Measurements from ENCODE around the gene TMEM132C. TPM values are rescaled to one million over a fixed set of nuclear protein-coding genes. Genes with fewer than 3 reads are reported as not detected.
A peak's percentile ranks its signal among the peaks of the same experiment; 100 is the strongest.

TMEM132C gene
- total and polyA plus RNA-seq, 12 donors, result 0.79 to 2.9 (median 1.7) TPM

DNA sequence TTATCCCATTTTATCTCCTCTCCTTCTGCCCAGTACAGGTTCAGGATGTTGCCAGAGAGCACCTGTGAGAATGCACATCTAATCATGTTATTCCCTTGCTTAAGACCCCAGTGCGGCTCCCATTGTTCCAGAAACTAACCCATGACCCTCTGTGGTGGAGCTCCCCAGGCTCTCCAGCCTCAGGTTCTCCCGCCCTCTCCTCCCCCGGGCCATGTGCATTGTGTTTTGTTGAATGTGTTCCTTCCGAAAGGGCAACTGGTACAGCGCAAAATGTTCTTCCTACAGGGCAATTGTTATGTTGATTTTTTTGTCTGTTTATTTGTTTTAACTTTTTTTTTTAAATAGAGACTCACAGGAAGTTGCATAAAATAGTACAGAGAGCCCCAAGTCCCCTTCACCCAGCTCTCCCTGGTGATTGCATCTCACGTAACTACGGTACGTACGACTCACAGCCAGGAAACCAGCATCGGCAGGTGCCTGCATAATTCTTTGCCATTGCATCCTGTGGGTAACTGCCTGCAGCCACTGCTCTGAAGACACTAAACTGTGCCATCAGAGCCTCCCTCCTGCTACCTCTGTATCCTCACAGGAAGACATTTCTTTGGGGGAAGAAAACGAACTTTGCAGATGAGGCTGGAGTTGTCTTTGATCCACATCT lies 31.2 kb downstream of the TMEM132C start:
- Histone ChIP-seq H3K9me3 (no peaks in the 10 kb centered on the region), H3K36me3 (no peaks in the 10 kb centered on the region), H3K4me1 (no peaks in the 10 kb centered on the region), H3K27ac (no peak overlapping the region), H3K27me3 (peaks cover 0 to 13% (median 0%) of the 10 kb centered on the region in 7 donors), H3K4me3 (no peak overlapping the region)
- WGBS, 2 donors, result 48 to 58% methylated on average over 11 of the region's 11 CpGs
- DNase-seq (no peak), ATAC-seq (peak in 1 of 8 donors; percentile 49)
- intact Hi-C loops (cut with DNase I), result no loop called here
- TF ChIP-seq, protein P1, sequence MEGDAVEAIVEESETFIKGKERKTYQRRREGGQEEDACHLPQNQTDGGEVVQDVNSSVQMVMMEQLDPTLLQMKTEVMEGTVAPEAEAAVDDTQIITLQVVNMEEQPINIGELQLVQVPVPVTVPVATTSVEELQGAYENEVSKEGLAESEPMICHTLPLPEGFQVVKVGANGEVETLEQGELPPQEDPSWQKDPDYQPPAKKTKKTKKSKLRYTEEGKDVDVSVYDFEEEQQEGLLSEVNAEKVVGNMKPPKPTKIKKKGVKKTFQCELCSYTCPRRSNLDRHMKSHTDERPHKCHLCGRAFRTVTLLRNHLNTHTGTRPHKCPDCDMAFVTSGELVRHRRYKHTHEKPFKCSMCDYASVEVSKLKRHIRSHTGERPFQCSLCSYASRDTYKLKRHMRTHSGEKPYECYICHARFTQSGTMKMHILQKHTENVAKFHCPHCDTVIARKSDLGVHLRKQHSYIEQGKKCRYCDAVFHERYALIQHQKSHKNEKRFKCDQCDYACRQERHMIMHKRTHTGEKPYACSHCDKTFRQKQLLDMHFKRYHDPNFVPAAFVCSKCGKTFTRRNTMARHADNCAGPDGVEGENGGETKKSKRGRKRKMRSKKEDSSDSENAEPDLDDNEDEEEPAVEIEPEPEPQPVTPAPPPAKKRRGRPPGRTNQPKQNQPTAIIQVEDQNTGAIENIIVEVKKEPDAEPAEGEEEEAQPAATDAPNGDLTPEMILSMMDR (IDR thresholded peaks at IDR 0.05), result no peak

DNA sequence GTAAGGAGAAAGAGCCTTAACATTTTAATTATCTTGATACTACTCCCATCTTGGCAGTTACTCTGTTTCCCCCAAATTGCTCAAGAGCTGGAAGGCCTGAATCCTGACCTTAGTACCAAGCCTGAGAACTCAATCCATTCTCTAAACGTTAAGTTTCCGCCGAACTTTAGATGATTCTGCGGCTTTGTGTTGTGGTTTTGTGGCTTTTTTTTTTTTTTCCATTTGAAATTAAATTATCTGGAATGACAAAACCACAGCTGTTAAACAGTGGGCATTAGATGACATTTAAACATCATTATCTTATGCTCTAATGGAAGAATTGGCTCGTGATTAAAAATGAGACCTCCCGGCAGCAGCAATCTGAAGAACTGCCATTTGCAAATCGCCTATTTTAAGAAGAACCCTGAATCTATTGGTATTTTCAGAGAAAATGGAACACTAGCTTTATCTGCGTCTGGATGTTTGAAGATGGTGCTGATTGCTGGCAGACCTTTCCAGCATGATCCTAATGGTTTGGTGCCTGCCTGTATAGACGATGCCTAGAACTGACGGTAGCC lies 38.4 kb downstream of the TMEM132C start:
- no peak for ATAC-seq
- intact Hi-C loops (cut with DNase I), result no loop called here

DNA sequence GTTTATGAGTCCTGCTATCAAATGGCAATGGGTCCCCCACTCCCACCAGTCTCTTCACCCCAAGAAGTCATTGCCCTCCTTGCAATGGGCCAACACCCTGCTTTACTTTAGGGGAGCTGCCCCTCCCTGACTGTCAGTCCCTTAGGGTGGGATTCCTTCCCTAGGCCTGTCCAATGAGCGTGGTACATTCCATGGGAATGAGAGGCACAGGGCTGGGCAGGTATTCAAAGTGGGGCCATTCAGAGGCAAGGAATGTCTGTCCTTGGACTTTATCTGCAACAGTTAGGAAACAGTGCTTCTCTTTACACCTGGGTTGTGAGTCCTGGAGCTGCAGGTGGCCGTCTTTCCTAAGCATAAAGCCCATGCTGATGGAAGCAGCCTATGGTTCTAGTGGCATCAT lies 40.8 kb downstream of the TMEM132C start:
- no peak overlapping the region for H3K4me3 ChIP-seq
- ATAC-seq (no peak), DNase-seq (no peak)
- TF ChIP-seq, protein P1 (IDR thresholded peaks at IDR 0.05), result no peak
- H3K27ac ChIP-seq, result no peak overlapping the region
- 56 to 62% methylated on average over 2 of the region's 2 CpGs for WGBS, 2 donors
- no peaks in the 10 kb centered on the region for H3K4me1 ChIP-seq
- intact Hi-C loops (cut with DNase I), result no loop called here
- peaks cover 0 to 11% (median under 1%) of the 10 kb centered on the region in 7 donors for H3K27me3 ChIP-seq
- peaks cover 0 to 12% (median 0%) of the 10 kb centered on the region in 11 donors for H3K9me3 ChIP-seq
- no peaks in the 10 kb centered on the region for H3K36me3 ChIP-seq

More for the DNA sequence above, 38.4 kb downstream of the TMEM132C start:
- no peak for DNase-seq
- Histone ChIP-seq H3K27me3 (peaks cover 0 to 3% (median 0%) of the 10 kb centered on the region in 7 donors), H3K4me1 (no peaks in the 10 kb centered on the region), H3K36me3 (no peaks in the 10 kb centered on the region), H3K4me3 (no peak overlapping the region), H3K9me3 (peaks cover 0 to 12% (median 0%) of the 10 kb centered on the region in 11 donors), H3K27ac (no peak overlapping the region)
- TF ChIP-seq, protein P1 (IDR thresholded peaks at IDR 0.05), result no peak
- 83 to 88% methylated on average over 10 of the region's 10 CpGs for WGBS, 2 donors

DNA sequence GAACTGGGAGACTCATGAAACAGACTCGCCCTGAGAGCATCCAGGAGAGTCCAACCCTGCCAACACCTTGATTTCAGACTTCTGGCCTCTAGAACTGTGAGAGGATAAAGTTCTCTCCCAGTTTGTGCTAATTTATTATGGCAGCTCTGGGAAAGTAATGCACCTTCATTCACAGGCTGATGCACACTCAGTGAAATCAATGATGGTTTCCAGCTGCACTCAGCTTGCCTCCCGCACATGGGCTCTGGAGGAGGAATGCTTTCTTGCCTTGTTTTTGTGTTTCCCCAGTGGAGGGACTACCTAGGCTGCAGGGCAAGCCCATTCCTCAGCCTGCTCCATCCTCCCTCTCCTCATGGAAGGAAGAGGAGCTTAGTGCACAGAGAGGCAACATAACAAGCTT lies 45.7 kb downstream of the TMEM132C start:
- peaks cover 0 to 18% (median 3%) of the 10 kb centered on the region in 7 donors for H3K27me3 ChIP-seq
- H3K4me3 ChIP-seq, result no peak overlapping the region
- intact Hi-C loops (cut with DNase I), result loop anchor here in 1 of 10 donors (10.0 kb wide), 1 partner anchor 48 kb away; the partner anchor contains the start of gene TMEM132C
- no peaks in the 10 kb centered on the region for H3K36me3 ChIP-seq
- peaks cover 0 to 5% (median 0%) of the 10 kb centered on the region in 11 donors for H3K9me3 ChIP-seq
- no peak for ATAC-seq
- 34 to 55% methylated on average over 2 of the region's 2 CpGs for WGBS, 2 donors
- no peak overlapping the region for H3K27ac ChIP-seq
- H3K4me1 ChIP-seq, result peaks cover 0 to 17% (median 0%) of the 10 kb centered on the region in 9 donors
- no peak for DNase-seq
- TF ChIP-seq, protein P1 (IDR thresholded peaks at IDR 0.05), result no peak

Measured in heart right ventricle (tissue), 16 donors.